ENCODE data around the gene NPSR1. TPM values are rescaled to one million over a fixed set of nuclear protein-coding genes. Genes with fewer than 3 reads are reported as not detected.
"Not testable (repeated sequence)": the region's sequence is repeated elsewhere in the genome, so short reads cannot be mapped to it uniquely, and the experiment has no call there.

NPSR1 gene
- total RNA-seq, 1 experiment from 2014 or later, result not detected

DNA sequence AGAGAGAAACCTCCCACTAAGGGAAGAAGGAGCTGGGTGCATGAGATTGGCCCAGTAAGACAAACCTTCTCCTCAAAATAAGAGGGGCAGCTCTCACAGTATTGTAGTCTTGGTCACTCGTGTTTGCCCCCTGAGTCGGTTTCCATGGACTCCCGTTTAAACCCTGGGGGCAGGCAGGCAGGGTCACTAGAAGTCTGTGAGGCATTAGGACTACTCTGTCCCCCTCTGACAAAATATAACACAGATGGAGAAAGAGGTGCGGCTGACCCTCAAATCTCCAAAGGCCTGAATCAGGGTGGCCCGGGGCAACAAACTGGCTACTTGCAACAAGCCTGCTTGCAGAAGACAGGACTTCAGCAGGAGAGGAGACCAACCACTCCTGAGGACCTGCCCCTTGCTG is 210.6 kb downstream of the NPSR1 start:
- DNase-seq (ENCODE audit: low read depth), result not testable (repeated sequence)

DNA sequence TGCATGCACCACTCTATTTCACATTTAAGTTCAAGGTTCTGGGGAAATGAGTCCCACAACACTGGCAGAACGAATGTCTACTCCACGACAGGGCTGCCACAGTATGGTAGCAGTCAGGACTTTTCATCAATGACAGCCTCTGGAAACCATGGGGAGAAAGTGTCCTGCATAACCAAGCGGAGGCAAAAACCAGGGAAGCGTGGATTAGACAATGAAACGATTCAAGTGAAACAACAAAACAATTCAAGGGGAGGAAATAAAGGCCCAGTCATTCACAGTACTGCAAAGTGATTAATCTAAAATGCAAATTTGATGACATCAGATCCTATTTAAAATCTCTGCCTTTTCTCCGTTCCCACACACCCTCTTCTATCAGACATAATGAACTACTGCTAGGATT is 211.0 kb downstream of the NPSR1 start:
- peak; percentile 15 for DNase-seq (ENCODE audit: low read depth)

DNA sequence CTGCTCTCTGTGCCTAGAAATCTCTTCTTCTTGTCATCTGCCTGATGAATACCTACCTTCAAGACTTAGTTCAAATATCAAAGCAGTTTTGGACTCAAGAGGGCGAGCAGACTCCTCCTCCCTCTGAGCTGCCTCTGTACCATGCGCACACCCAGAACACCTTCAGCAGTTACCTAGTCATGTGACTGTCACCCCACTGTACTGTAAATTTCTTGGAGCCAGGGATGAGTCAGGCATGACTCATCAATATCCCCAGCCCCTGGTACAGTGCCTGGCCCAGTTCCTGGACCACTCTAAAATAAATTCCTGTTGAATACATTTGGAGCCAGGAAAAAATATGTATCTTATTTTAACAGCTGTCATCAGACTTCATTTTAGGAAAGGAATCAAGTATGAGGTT is 212.0 kb downstream of the NPSR1 start:
- not testable (repeated sequence) for DNase-seq (ENCODE audit: low read depth)

GRCh38 chr7:34874329-34874728 is 216.3 kb downstream of the NPSR1 start:
- DNase-seq (ENCODE audit: low read depth), result not testable (repeated sequence)

GRCh38 chr7:34875481-34875880 is 217.5 kb downstream of the NPSR1 start:
- DNase-seq (ENCODE audit: low read depth), result no peak

GRCh38 chr7:34878944-34879735 is 221.1 kb downstream of the NPSR1 start:
- not testable (repeated sequence) for DNase-seq (ENCODE audit: low read depth)

GRCh38 chr7:34879871-34880270 is 221.9 kb downstream of the NPSR1 start:
- no peak for DNase-seq (ENCODE audit: low read depth)

DNA sequence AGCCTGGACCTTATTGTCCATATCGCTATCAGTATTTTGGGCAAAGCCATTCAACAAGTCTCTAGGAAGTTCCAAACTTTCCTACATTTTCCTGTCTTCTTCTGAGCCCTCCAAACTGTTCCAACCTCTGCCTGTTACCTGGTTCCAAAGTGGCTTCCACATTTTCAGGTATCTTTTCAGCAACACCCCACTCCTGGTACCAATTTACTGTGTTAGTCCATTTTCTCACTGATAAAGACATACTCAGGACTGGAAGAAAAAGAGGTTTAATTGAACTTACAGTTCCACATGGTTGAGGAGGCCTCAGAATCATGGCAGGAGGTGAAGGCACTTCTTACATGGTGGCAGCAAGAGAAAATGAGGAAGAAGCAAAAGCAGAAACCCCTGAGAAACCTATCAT is 225.8 kb downstream of the NPSR1 start:
- not testable (repeated sequence) for DNase-seq (ENCODE audit: low read depth)

GRCh38 chr7:34886856-34887255 is 228.8 kb downstream of the NPSR1 start:
- DNase-seq (ENCODE audit: low read depth), result no peak

- DNase-seq (ENCODE audit: low read depth), result no peak
Measured at GRCh38 chr7:34889951-34890350, 231.9 kb downstream of the NPSR1 start.

DNA sequence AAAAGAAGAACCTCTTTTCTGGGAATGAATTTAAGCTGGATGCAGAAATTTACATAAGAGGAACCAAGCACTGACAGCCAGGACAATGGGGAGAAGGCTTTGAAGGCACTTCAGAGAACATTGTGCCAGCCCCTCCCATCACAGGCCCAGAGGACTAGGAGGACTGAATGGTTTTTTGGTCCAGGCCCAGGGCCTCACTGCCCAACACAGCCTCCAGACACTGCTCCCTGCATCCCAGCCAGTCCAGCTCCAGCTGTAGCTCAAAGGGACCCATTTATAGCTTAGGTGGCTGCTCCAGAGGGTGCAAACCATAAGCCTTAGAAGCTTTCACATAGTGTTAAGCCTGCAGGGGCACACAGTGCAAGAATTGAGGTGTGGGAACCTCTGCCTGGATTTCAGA is 237.2 kb downstream of the NPSR1 start:
- no peak for DNase-seq (ENCODE audit: low read depth)
